H9 (cell line): Measurements from ENCODE around the gene SLPI. TPM values are rescaled to one million over a fixed set of nuclear protein-coding genes. Genes with fewer than 3 reads are reported as not detected.
A peak's percentile ranks its signal among the peaks of the same experiment; 100 is the strongest.

Experiments used
- DNase-seq: peaks from one replicate; pipeline ENCODE4 v3.0.0-alpha.2; 2017
- H2AFZ ChIP-seq: one replicate; pipeline ENCODE4 v1.6.1; 2013; ENCODE audit warnings: mild to moderate bottlenecking, low read length, control low read depth, moderate library complexity
- H2AK5ac ChIP-seq: 2 replicates; pipeline ENCODE4 v1.6.1; 2013; ENCODE audit warnings: low read length, control low read depth, mixed read lengths; ENCODE audit not compliant: insufficient read length
- H2BK120ac ChIP-seq: one replicate; pipeline ENCODE4 v1.6.1; 2013; ENCODE audit warnings: low read depth, mild to moderate bottlenecking, low read length, control low read depth, inconsistent platforms; ENCODE audit not compliant: poor library complexity, severe bottlenecking
- H2BK12ac ChIP-seq: 2 replicates; pipeline ENCODE4 v1.6.1; 2013; ENCODE audit warnings: low read length, control low read depth, mixed read lengths, low read depth; ENCODE audit not compliant: insufficient read length
- H2BK15ac ChIP-seq: 2 replicates; pipeline ENCODE4 v1.6.1; 2013; ENCODE audit warnings: low read depth, low read length, control low read depth
- H2BK20ac ChIP-seq: one replicate; pipeline ENCODE4 v1.6.1; 2013; ENCODE audit warnings: low read depth, mild to moderate bottlenecking, low read length, control low read depth, inconsistent platforms; ENCODE audit not compliant: poor library complexity, severe bottlenecking
- H2BK5ac ChIP-seq: 2 replicates; pipeline ENCODE4 v1.6.1; 2013; ENCODE audit warnings: low read length, control low read depth, mixed read lengths; ENCODE audit not compliant: insufficient read length
- H3K14ac ChIP-seq: 2 replicates; pipeline ENCODE4 v1.6.1; 2013; ENCODE audit warnings: low read length, control low read depth; ENCODE audit not compliant: insufficient read depth
- H3K18ac ChIP-seq: 2 replicates; pipeline ENCODE4 v1.6.1; 2013; ENCODE audit warnings: low read depth, mild to moderate bottlenecking, mixed read lengths, low read length, control low read depth; ENCODE audit not compliant: insufficient read length
- H3K23ac ChIP-seq: 2 replicates; pipeline ENCODE4 v1.6.1; 2013; ENCODE audit warnings: low read length, control low read depth, mixed read lengths, low read depth; ENCODE audit not compliant: insufficient read length
- H3K23me2 ChIP-seq: 2 replicates; pipeline ENCODE4 v1.6.1; 2013; ENCODE audit warnings: low read depth, mild to moderate bottlenecking, mixed read lengths, low read length, control low read depth; ENCODE audit not compliant: insufficient read length, poor library complexity, severe bottlenecking
- H3K27ac ChIP-seq: 2 replicates; pipeline ENCODE4 v1.5.1; 2013; ENCODE audit warnings: low read length, control low read depth, mixed read lengths, low read depth; ENCODE audit not compliant: insufficient read length
- H3K27me3 ChIP-seq: 2 replicates; pipeline ENCODE4 v1.6.1; 2013; ENCODE audit warnings: low read length, control low read depth, inconsistent platforms; ENCODE audit not compliant: insufficient read depth
- H3K4ac ChIP-seq: 2 replicates; pipeline ENCODE4 v1.6.1; 2013; ENCODE audit warnings: low read depth, mild to moderate bottlenecking, control low read depth, inconsistent platforms, low read length, moderate library complexity
- H3K4me1 ChIP-seq: 2 replicates; pipeline ENCODE4 v1.6.1; 2013; ENCODE audit warnings: low read length, control low read depth, inconsistent platforms; ENCODE audit not compliant: insufficient read depth
- H3K4me2 ChIP-seq: 2 replicates; pipeline ENCODE4 v1.6.1; 2013; ENCODE audit warnings: low read length, control low read depth, mixed read lengths; ENCODE audit not compliant: insufficient read length, insufficient read depth
- H3K56ac ChIP-seq: 2 replicates; pipeline ENCODE4 v1.6.1; 2013; ENCODE audit warnings: low read depth, mild to moderate bottlenecking, mixed read lengths, low read length, control low read depth; ENCODE audit not compliant: insufficient read length
- H3K79me1 ChIP-seq: 2 replicates; pipeline ENCODE4 v1.6.1; 2013; ENCODE audit warnings: low read depth, mild to moderate bottlenecking, moderate library complexity, low read length, control low read depth, inconsistent platforms; ENCODE audit not compliant: insufficient read depth, poor library complexity, severe bottlenecking
- H3K79me2 ChIP-seq: 2 replicates; pipeline ENCODE4 v1.6.1; 2013; ENCODE audit warnings: low read length, control low read depth, inconsistent platforms; ENCODE audit not compliant: insufficient read depth
- H3K9ac ChIP-seq: 2 replicates; pipeline ENCODE4 v1.6.1; 2013; ENCODE audit warnings: low read length, control low read depth, mixed read lengths; ENCODE audit not compliant: insufficient read length; ENCODE audit errors: extremely low read depth
- H3K9me3 ChIP-seq: one replicate; pipeline ENCODE4 v1.6.1; 2013; ENCODE audit warnings: low read depth, low read length, inconsistent platforms; ENCODE audit not compliant: control insufficient read depth
- H3T11ph ChIP-seq: one replicate; pipeline ENCODE4 v1.6.1; 2013; ENCODE audit warnings: mild to moderate bottlenecking, low read length, control low read depth, inconsistent platforms
- H4K20me1 ChIP-seq: one replicate; pipeline ENCODE4 v1.6.1; 2013; ENCODE audit not compliant: control insufficient read depth, insufficient read length, insufficient read depth
- H4K5ac ChIP-seq: 2 replicates; pipeline ENCODE4 v1.6.1; 2013; ENCODE audit warnings: low read depth, mild to moderate bottlenecking, mixed read lengths, low read length, control low read depth; ENCODE audit not compliant: insufficient read length
- H4K8ac ChIP-seq: replicated peaks from 2 replicates; pipeline ENCODE4 v1.6.1; 2013; ENCODE audit warnings: low read length, control low read depth, mixed read lengths, low read depth; ENCODE audit not compliant: insufficient read length
- H4K91ac ChIP-seq: 2 replicates; pipeline ENCODE4 v1.6.1; 2013; ENCODE audit warnings: low read depth, mild to moderate bottlenecking, moderate library complexity, mixed read lengths, low read length, control low read depth; ENCODE audit not compliant: insufficient read length
- H3K27ac Mint-ChIP-seq, 3 experiments: 2 replicates in 2 of 3; 3 replicates in 1 of 3; pipeline ENCODE4 v1.8.0; 2020 to 2021; ENCODE audit warnings: mixed read lengths in 3 of 3, mild to moderate bottlenecking in 1 of 3, moderate library complexity in 1 of 3
- H3K27me3 Mint-ChIP-seq: 2 replicates; pipeline ENCODE4 v1.8.0; 2021; ENCODE audit warnings: low read depth, mild to moderate bottlenecking, moderate library complexity, mixed read lengths
- H3K36me3 Mint-ChIP-seq, 3 experiments: 2 replicates in 2 of 3; 3 replicates in 1 of 3; pipeline ENCODE4 v1.8.0; 2020 to 2021; ENCODE audit warnings: low read depth in 3 of 3, mixed read lengths in 3 of 3; ENCODE audit not compliant: insufficient read depth in 1 of 3
- H3K4me1 Mint-ChIP-seq, 2 experiments: 2 replicates each; pipeline ENCODE4 v1.8.0; 2020; ENCODE audit warnings: mixed read lengths in 2 of 2
- H3K4me3 Mint-ChIP-seq, 2 experiments: 2 replicates in 1 of 2; 3 replicates in 1 of 2; pipeline ENCODE4 v1.8.0; 2020 to 2021; ENCODE audit warnings: mild to moderate bottlenecking in 2 of 2, mixed read lengths in 2 of 2, moderate library complexity in 1 of 2
- H3K9me3 Mint-ChIP-seq, 2 experiments: 2 replicates in 1 of 2; 3 replicates in 1 of 2; pipeline ENCODE4 v1.8.0; 2020; ENCODE audit warnings: mild to moderate bottlenecking in 2 of 2, mixed read lengths in 2 of 2, moderate library complexity in 1 of 2
- CTCF ChIP-seq: fragments of 200-600 bp; sonication (generic); conservative IDR thresholded peaks from 3 replicates; pipeline ENCODE4 v1.8.0; 2021; ENCODE audit warnings: antibody characterized with exemption, mild to moderate bottlenecking
- WGBS: extraction: QIAGEN DNeasy Blood & Tissue Kit; methylation state at CpG from one replicate; pipeline ENCODE4 v1.1.7; 2013; ENCODE audit warnings: missing lambda C conversion rate, low lambda C conversion rate, mixed read lengths; ENCODE audit not compliant: insufficient read length; ENCODE audit errors: extremely low coverage; 5-methylcytosine and 5-hydroxymethylcytosine counted together
- total RNA-seq: library from RNA; stranded (reverse); gene quantifications from 2 replicates; pipeline ENCODE4 v1.2.1, GENCODE V29; 2021

The SLPI gene
- total RNA-seq, 1 experiment from 2014 or later = not detected

- DNase-seq = no peak
- Histone ChIP-seq H4K20me1 (no peaks in the 10 kb centered on the region), H2BK12ac (no peak overlapping the region), H2BK5ac (no peak overlapping the region), H2BK20ac (no peak overlapping the region), H2AFZ (no peak overlapping the region), H3K23ac (no peak overlapping the region), H3K79me2 (no peaks in the 10 kb centered on the region), H3K14ac (no peak overlapping the region), H4K91ac (no peak overlapping the region), H3K27me3 (peaks cover 5% of the 10 kb centered on the region; the same call in 1 of the 2 replicates), H3T11ph (no peak overlapping the region), H3K4ac (no peak overlapping the region), H2BK120ac (no peak overlapping the region), H3K79me1 (no peaks in the 10 kb centered on the region), H2AK5ac (no peak overlapping the region), H3K4me1 (peaks cover 2% of the 10 kb centered on the region; the same call in 1 of the 2 replicates), H3K56ac (no peak overlapping the region), H3K23me2 (peaks cover 13% of the 10 kb centered on the region), H3K27ac (no peak overlapping the region), H2BK15ac (no peak overlapping the region), H3K4me2 (no peak overlapping the region), H4K8ac (no peak overlapping the region), H3K18ac (no peak overlapping the region), H3K9ac (no peak overlapping the region), H3K9me3 (no peaks in the 10 kb centered on the region), H4K5ac (no peak overlapping the region)
- Mint-ChIP-seq H3K36me3 (peaks cover 5 to 15% (median 9%) of the 10 kb centered on the region in 3 experiments; a peak in 6 of 7 replicates), H3K27ac (no peak overlapping the region), H3K4me1 (peaks cover 8 to 13% of the 10 kb centered on the region in 2 experiments), H3K4me3 (peak overlapping the region; percentile 71 to 79; a peak in 3 of 5 replicates), H3K27me3 (peaks cover 64% of the 10 kb centered on the region), H3K9me3 (peaks cover 21% of the 10 kb centered on the region in 2 experiments)
- WGBS = no CpG with 5 or more reads among the region's 5 CpGs
- no peak; the same call in 2 of the 3 replicates for TF ChIP-seq CTCF
Measured at GRCh38 chr20:45294003-45294368, 39.6 kb upstream of the SLPI start.
